Osteocyte (in vitro differentiated cells): ENCODE data around the gene KIRREL3. TPM values are rescaled to one million over a fixed set of nuclear protein-coding genes. Genes with fewer than 3 reads are reported as not detected.

ENCODE experiments used
- DNase-seq: peaks from one replicate; pipeline ENCODE4 v3.0.0; 2021; ENCODE audit warnings: mixed read lengths; ENCODE audit not compliant: unreplicated experiment; ENCODE audit errors: extremely low spot score
- H3K27ac Mint-ChIP-seq: one replicate; pipeline ENCODE4 v1.8.0; 2021; ENCODE audit warnings: mild to moderate bottlenecking, mixed read lengths; ENCODE audit not compliant: unreplicated experiment
- H3K27me3 Mint-ChIP-seq: one replicate; pipeline ENCODE4 v1.8.0; 2021; ENCODE audit warnings: mixed read lengths; ENCODE audit not compliant: unreplicated experiment
- H3K36me3 Mint-ChIP-seq: one replicate; pipeline ENCODE4 v1.8.0; 2021; ENCODE audit warnings: mixed read lengths; ENCODE audit not compliant: unreplicated experiment
- H3K4me1 Mint-ChIP-seq: one replicate; pipeline ENCODE4 v1.8.0; 2021; ENCODE audit warnings: mixed read lengths; ENCODE audit not compliant: unreplicated experiment
- H3K4me3 Mint-ChIP-seq: one replicate; pipeline ENCODE4 v1.8.0; 2021; ENCODE audit warnings: mild to moderate bottlenecking, moderate library complexity, mixed read lengths; ENCODE audit not compliant: unreplicated experiment
- H3K9me3 Mint-ChIP-seq: one replicate; pipeline ENCODE4 v1.8.0; 2021; ENCODE audit warnings: mixed read lengths; ENCODE audit not compliant: unreplicated experiment
- total RNA-seq: library from RNA; stranded (reverse); gene quantifications from 2 replicates; pipeline ENCODE4 v1.2.1, GENCODE V29; 2021
- TF ChIP-seq, protein P1 (sequence below): fragments of 200-600 bp; sonication (generic); IDR thresholded peaks from 2 replicates; pipeline ENCODE4 v1.5.0; 2021; ENCODE audit warnings: antibody characterized with exemption, mild to moderate bottlenecking, moderate library complexity

KIRREL3 gene
- total RNA-seq, 1 donor from 2014 or later = 1.2 TPM

DNA sequence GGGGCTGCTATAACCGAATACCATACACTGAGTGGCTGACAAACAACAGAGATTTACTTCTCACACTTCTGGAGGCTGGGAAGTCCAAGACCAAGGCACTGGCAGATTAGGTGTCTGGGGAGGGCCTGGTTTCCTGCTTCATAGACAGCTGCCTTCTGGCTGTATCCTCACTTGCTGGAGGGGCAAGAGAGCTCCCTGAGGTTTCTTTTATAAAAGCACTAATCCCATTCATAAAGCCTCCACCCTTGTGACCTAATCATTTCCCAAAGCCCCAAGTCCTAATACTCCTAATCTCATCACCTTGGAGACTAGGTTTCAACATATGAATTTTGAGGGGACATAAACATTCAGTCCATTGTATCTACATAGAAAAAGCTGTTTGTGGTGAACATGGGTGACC, 131.8 kb downstream of the KIRREL3 start:
- H3K4me1 Mint-ChIP-seq = no peaks in the 10 kb centered on the region
- H3K27me3 Mint-ChIP-seq = no peaks in the 10 kb centered on the region
- no peak overlapping the region for H3K4me3 Mint-ChIP-seq
- DNase-seq = no peak
- no peak overlapping the region for H3K27ac Mint-ChIP-seq
- H3K36me3 Mint-ChIP-seq = no peaks in the 10 kb centered on the region
- no peaks in the 10 kb centered on the region for H3K9me3 Mint-ChIP-seq
- TF ChIP-seq, protein P1, sequence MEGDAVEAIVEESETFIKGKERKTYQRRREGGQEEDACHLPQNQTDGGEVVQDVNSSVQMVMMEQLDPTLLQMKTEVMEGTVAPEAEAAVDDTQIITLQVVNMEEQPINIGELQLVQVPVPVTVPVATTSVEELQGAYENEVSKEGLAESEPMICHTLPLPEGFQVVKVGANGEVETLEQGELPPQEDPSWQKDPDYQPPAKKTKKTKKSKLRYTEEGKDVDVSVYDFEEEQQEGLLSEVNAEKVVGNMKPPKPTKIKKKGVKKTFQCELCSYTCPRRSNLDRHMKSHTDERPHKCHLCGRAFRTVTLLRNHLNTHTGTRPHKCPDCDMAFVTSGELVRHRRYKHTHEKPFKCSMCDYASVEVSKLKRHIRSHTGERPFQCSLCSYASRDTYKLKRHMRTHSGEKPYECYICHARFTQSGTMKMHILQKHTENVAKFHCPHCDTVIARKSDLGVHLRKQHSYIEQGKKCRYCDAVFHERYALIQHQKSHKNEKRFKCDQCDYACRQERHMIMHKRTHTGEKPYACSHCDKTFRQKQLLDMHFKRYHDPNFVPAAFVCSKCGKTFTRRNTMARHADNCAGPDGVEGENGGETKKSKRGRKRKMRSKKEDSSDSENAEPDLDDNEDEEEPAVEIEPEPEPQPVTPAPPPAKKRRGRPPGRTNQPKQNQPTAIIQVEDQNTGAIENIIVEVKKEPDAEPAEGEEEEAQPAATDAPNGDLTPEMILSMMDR = no peak

DNA sequence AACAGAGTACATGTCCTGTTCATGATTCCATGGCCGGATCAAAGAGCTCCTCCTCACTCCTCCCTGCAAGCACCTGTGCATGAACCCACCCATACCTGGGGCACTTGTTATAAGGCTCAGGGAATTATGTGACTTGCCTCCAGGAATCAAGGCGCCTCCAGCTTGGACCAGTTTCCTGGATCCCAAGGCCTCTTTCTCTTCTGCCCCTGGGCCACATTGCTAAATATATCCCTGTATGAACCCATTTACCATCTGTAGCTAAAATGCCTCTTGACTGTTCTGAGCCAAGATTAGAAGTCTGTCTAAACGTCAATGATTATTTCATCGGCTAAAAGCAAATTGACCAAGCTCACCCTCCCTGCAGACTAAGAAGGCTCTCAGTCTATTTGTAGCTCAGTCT, 135.6 kb downstream of the KIRREL3 start:
- H3K27me3 Mint-ChIP-seq = no peaks in the 10 kb centered on the region
- no peak overlapping the region for H3K4me3 Mint-ChIP-seq
- no peak overlapping the region for H3K27ac Mint-ChIP-seq
- TF ChIP-seq, protein P1 = no peak
- H3K36me3 Mint-ChIP-seq = no peaks in the 10 kb centered on the region
- H3K9me3 Mint-ChIP-seq = no peaks in the 10 kb centered on the region
- H3K4me1 Mint-ChIP-seq = no peaks in the 10 kb centered on the region
- no peak for DNase-seq

DNA sequence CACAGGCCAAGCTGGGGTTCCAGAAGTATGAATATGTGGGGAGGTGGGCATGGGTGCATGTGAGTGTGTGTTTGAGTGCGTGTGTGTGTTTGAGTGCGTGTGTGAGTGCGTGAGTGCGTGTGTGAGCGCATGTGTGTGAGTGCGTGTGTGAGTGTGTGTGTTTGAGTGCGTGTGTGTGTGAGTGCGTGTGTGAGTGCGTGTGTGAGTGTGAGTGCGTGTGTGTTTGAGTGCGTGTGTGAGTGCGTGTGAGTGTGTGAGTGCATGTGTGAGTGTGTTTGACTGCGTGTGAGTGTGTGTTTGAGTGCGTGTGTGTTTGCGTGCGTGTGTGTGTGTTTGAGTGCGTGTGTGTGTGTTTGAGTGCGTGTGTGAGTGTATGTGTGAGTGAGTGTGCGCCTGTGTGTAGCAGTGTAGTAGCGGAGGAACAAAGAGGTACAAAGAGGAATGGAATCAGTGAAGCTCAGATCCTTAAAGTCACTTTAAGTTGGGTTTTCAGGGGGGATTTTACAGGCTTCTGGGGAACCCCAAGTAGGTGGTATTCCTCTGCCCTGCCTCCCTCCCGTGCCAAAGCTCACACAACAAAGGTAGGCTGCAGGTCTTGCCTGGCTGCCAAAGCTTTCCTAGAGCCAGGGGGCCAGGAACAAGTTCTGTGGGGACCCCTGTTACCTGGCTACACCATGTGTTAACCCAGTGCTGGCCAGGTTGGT, 137.1 kb downstream of the KIRREL3 start:
- no peak overlapping the region for H3K27ac Mint-ChIP-seq
- no peak for DNase-seq
- H3K4me1 Mint-ChIP-seq = no peaks in the 10 kb centered on the region
- no peaks in the 10 kb centered on the region for H3K9me3 Mint-ChIP-seq
- H3K27me3 Mint-ChIP-seq = no peaks in the 10 kb centered on the region
- TF ChIP-seq, protein P1 = no peak
- H3K36me3 Mint-ChIP-seq = no peaks in the 10 kb centered on the region
- H3K4me3 Mint-ChIP-seq = no peak overlapping the region

- Mint-ChIP-seq H3K4me3 (no peak overlapping the region), H3K36me3 (no peaks in the 10 kb centered on the region), H3K4me1 (no peaks in the 10 kb centered on the region), H3K27ac (no peak overlapping the region), H3K27me3 (no peaks in the 10 kb centered on the region), H3K9me3 (no peaks in the 10 kb centered on the region)
- peak; percentile 54 for DNase-seq
- TF ChIP-seq, protein P1 = no peak
Measured at GRCh38 chr11:126862664-126863243, 137.8 kb downstream of the KIRREL3 start.

- H3K27me3 Mint-ChIP-seq = no peaks in the 10 kb centered on the region
- peak; percentile 73 for DNase-seq
- H3K36me3 Mint-ChIP-seq = no peaks in the 10 kb centered on the region
- TF ChIP-seq, protein P1 = no peak
- H3K27ac Mint-ChIP-seq = no peak overlapping the region
- H3K4me1 Mint-ChIP-seq = no peaks in the 10 kb centered on the region
- no peaks in the 10 kb centered on the region for H3K9me3 Mint-ChIP-seq
- no peak overlapping the region for H3K4me3 Mint-ChIP-seq
Measured at GRCh38 chr11:126861796-126862459, 138.6 kb downstream of the KIRREL3 start.
